K562 (cell line): ENCODE measurements around the gene LLCFC1. TPM values are rescaled to one million over a fixed set of nuclear protein-coding genes. Genes with fewer than 3 reads are reported as not detected.

Experiments used
- ATAC-seq: fragments of 200-7000 bp; cut with Tn5 transposase; 3 replicates; pipeline ENCODE4 v1.9.1; 2020; ENCODE audit warnings: moderate library complexity
- BruUV-seq: library from RNA; stranded (reverse); fragments of 400-500 nt; replicated peaks from 2 replicates; lab custom pipeline; 2021; lab: Mats Ljungman, UMichigan
- CTCF ChIA-PET: fragments of 300-600 bp; formaldehyde crosslinking; extraction: SDS; loops from one replicate; lab custom pipeline; 2021; ENCODE audit warnings: low intra/inter-chr PET ratio; lab: Yijun Ruan, JAX
- POLR2A ChIA-PET: fragments of 300-600, 350-650 bp; sonication (Branson Sonifier 250); formaldehyde crosslinking; extraction: SDS; loops from one replicate; lab custom pipeline; 2021; ENCODE audit warnings: antibody characterized with exemption, inconsistent platforms; lab: Yijun Ruan, JAX
- DNase-seq, 4 experiments: peaks; one replicate each; pipeline versions ENCODE4 v3.0.0 to v3.0.0-alpha.2; 2011 to 2018; ENCODE audit warnings: low spot score in 3 of 4, mixed read lengths in 3 of 4; ENCODE audit errors: extremely low read depth in 1 of 4
- FAIRE-seq: peaks from 2 replicates; lab custom pipeline; 2011; peaks lifted over from hg19 to GRCh38; lab: Jason Lieb, UNC
- H2AFZ ChIP-seq: 2 replicates; pipeline ENCODE4 v1.6.0; 2011; ENCODE audit warnings: low read depth, low read length, control low read depth, inconsistent platforms
- H3K27ac ChIP-seq: fragments of 200-600 bp; 3 replicates; pipeline ENCODE4 v1.8.0; 2011; ENCODE audit warnings: low read depth, mild to moderate bottlenecking, control low read depth, inconsistent platforms, low read length, moderate library complexity, mixed read lengths; ENCODE audit errors: extremely low read depth
- H3K27me3 ChIP-seq, 2 experiments: fragments of 300-600 bp in 1 of 2; 2 replicates in 1 of 2; 3 replicates in 1 of 2; pipeline versions ENCODE4 v1.6.0 to v1.8.0; 2011; ENCODE audit warnings: inconsistent platforms in 2 of 2, low read length in 2 of 2, mild to moderate bottlenecking in 1 of 2, mixed read lengths in 1 of 2, moderate library complexity in 1 of 2; ENCODE audit not compliant: control insufficient read depth in 2 of 2, insufficient read depth in 2 of 2
- H3K36me3 ChIP-seq: fragments of 300-600 bp; 3 replicates; pipeline ENCODE4 v1.8.0; 2011; ENCODE audit warnings: mild to moderate bottlenecking, low read length, inconsistent platforms; ENCODE audit not compliant: control insufficient read depth, insufficient read depth
- H3K4me1 ChIP-seq, 2 experiments: fragments of 200-600 bp in 1 of 2; replicated peaks in 1 of 2; 2 replicates in 1 of 2; 3 replicates in 1 of 2; pipeline versions ENCODE4 v1.5.1 to v1.8.0; 2011; ENCODE audit warnings: inconsistent platforms in 2 of 2, low read length in 2 of 2, mild to moderate bottlenecking in 1 of 2, mixed read lengths in 1 of 2, moderate library complexity in 1 of 2; ENCODE audit not compliant: control insufficient read depth in 2 of 2, insufficient read depth in 2 of 2
- H3K4me2 ChIP-seq: 2 replicates; pipeline ENCODE4 v1.6.1; 2011; ENCODE audit warnings: low read length, control low read depth, inconsistent platforms, mixed read lengths; ENCODE audit not compliant: insufficient read depth
- H3K4me3 ChIP-seq: fragments of 200-600 bp; sonication (generic), shearing (Covaris generic); 2 replicates; pipeline ENCODE4 v1.5.1; 2016; ENCODE audit warnings: control low read depth, inconsistent platforms
- H3K79me2 ChIP-seq: fragments of 200-600 bp; 3 replicates; pipeline ENCODE4 v1.8.0; 2011; ENCODE audit warnings: low read length, inconsistent platforms; ENCODE audit not compliant: control insufficient read depth, insufficient read depth
- H3K9ac ChIP-seq, 2 experiments: 2 replicates each; pipeline versions ENCODE4 v1.6.0 to v1.6.1; 2011; ENCODE audit warnings: low read depth in 2 of 2, low read length in 2 of 2, control low read depth in 1 of 2, inconsistent platforms in 1 of 2, mild to moderate bottlenecking in 1 of 2, mixed read lengths in 1 of 2; ENCODE audit not compliant: insufficient read depth in 1 of 2
- H3K9me1 ChIP-seq: one replicate; pipeline ENCODE4 v1.6.0; 2011; ENCODE audit warnings: inconsistent platforms, mild to moderate bottlenecking, low read length, moderate library complexity; ENCODE audit not compliant: control insufficient read depth, insufficient read depth
- H3K9me3 ChIP-seq: replicated peaks from 2 replicates; pipeline ENCODE4 v1.5.1; 2011; ENCODE audit warnings: low read depth, low read length, inconsistent platforms; ENCODE audit not compliant: control insufficient read depth, insufficient read depth
- H4K20me1 ChIP-seq: replicated peaks from 2 replicates; pipeline ENCODE4 v1.6.1; 2011; ENCODE audit warnings: low read length, inconsistent platforms, mixed read lengths; ENCODE audit not compliant: control insufficient read depth, insufficient read depth
- ETV1 ChIP-seq: fragments of 450-650 bp; conservative IDR thresholded peaks from 2 replicates; pipeline ENCODE4 v1.6.1; 2016; ENCODE audit warnings: missing genetic modification characterization, control low read depth, low read depth, missing compliant biosample characterization
- FOXA3 ChIP-seq, 2 experiments: fragments of 450-650 bp in 1 of 2; sonication (generic) in 1 of 2; formaldehyde crosslinking; IDR thresholded peaks in 1 of 2; conservative IDR thresholded peaks in 1 of 2; 2 replicates each; pipeline versions ENCODE4 v1.4.0 to v1.8.0; 2020 to 2022; ENCODE audit warnings: mild to moderate bottlenecking in 2 of 2, missing genetic modification reagents in 1 of 2
- ZNF224 ChIP-seq: sonication (generic); formaldehyde crosslinking; IDR thresholded peaks from 2 replicates; pipeline ENCODE4 v1.8.0; 2022; ENCODE audit warnings: mild to moderate bottlenecking, missing genetic modification reagents
- WGBS: fragments of 100-300 bp; shearing (Covaris generic); methylation state at CpG from one replicate; pipeline ENCODE4 v1.1.6; 2016; ENCODE audit warnings: low coverage, mixed read lengths; ENCODE audit not compliant: insufficient coverage; ENCODE audit errors: missing lambda C conversion rate; 5-methylcytosine and 5-hydroxymethylcytosine counted together
- in situ Hi-C: fragments of 300-500 bp; cut with MboI; formaldehyde crosslinking; loops from 4 replicates; pipeline ENCODE4 v1.15.0; 2018; ENCODE audit warnings: inconsistent platforms, mixed read lengths
- intact Hi-C: fragments of 100-400 bp; cut with micrococcal nuclease; formaldehyde crosslinking; loops from 2 replicates; pipeline ENCODE4 v1.14.2; 2022
- polyA plus RNA-seq, 8 experiments: library from polyadenylated mRNA; depleted of rRNA in 4 of 8; stranded (reverse) in 5 of 8; unstranded in 3 of 8; fragments of >200 nt; fragmentation: Nextera tagmentation in 2 of 8; fragmentation: Illumina TruSeq in 1 of 8; extraction: Ambion mirVana in 2 of 8; extraction: Trizol in 1 of 8; gene quantifications; 2 replicates each; pipeline versions ENCODE4 v1.2.1 to v1.2.3, GENCODE V29; 2011 to 2014; ENCODE audit warnings: inconsistent platforms in 1 of 8, missing spikeins in 1 of 8
- total RNA-seq, 7 experiments: library from RNA; depleted of rRNA in 6 of 7; stranded (reverse); fragments of >200 nt in 6 of 7; fragmentation: Illumina TruSeq in 2 of 7; extraction: Trizol in 2 of 7; gene quantifications; 2 replicates each; pipeline versions ENCODE4 v1.2.1 to v1.2.3, GENCODE V29; 2011 to 2021; ENCODE audit warnings: low replicate concordance in 1 of 7
- TF ChIP-seq, protein P1 (sequence below): fragments of 200-800 bp; sonication (Bioruptor generic); IDR thresholded peaks from 2 replicates; pipeline ENCODE4 v1.6.1; 2017; ENCODE audit warnings: missing genetic modification characterization, missing compliant biosample characterization

Gene LLCFC1
- total and polyA plus RNA-seq, 9 of the 15 experiments (the other 6 are each of a cell fraction or from before 2014, with no cell fraction given) = not detected

DNA sequence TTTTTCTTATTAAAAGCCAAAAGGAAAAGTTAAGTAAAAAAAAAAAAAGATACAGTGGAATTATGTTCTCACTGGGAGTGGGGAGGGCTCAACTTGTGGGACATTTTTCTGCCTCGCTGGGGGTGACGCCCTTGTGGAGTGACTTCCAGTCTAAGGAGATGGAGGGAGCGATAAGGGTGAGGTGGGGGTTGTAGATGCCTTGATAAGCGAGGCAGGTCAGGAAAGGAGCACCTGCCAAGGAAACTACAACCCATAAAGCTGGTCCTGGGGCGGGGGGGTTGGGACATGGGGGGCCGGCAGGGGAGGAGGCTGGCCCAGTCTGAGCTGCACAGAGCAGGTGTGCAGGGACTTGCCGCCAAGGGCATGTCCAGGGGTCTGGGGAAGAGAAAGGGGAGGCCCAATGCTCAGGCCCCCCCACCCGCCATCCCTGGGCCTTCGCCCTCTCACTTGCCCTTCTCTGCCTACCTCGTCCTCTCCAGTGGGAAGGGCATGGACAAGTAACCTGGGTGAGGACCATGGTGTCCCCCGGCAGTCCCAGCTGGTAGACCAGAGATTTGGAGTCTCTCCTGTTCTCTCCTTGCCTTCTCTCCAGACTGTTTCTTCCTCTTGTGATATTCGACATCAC lies 3.2 kb upstream of the LLCFC1 start:
- Histone ChIP-seq H3K4me3 (no peak overlapping the region), H3K79me2 (no peaks in the 10 kb centered on the region), H3K27me3 (peaks cover 15 to 25% of the 10 kb centered on the region in 2 experiments; a peak in 4 of 5 replicates), H4K20me1 (peaks cover 4% of the 10 kb centered on the region; the same call in 1 of the 2 replicates), H3K9ac (no peak overlapping the region; a peak in 1 of 4 replicates), H3K36me3 (peaks cover 15% of the 10 kb centered on the region; the same call in 2 of the 3 replicates), H3K4me2 (no peak overlapping the region), H3K9me3 (no peaks in the 10 kb centered on the region), H3K27ac (no peak overlapping the region), H3K4me1 (peaks cover 3 to 6% of the 10 kb centered on the region in 2 experiments; a peak in 2 of 5 replicates), H2AFZ (no peak overlapping the region), H3K9me1 (no peaks in the 10 kb centered on the region)
- CTCF ChIA-PET = interaction anchor here (0.6 kb wide), 1 partner anchor 275 kb away, joined by 3 read pairs; no protein-coding TSS in a partner anchor
- TF ChIP-seq FOXA3 (CRISPR knock-in tag; conservative IDR thresholded peaks at IDR 0.05 in 1 of 2, IDR thresholded peaks at IDR 0.05 in 1 of 2) = 0 out of 4 replicates have a peak, but pooled peaks of 1 of the 2 experiments have one; percentile 11
- 0 out of 2 replicates have a peak, but pooled peaks have one; percentile 15 for TF ChIP-seq ZNF224 (CRISPR knock-in tag)
- TF ChIP-seq ETV1 (tag) = no peak
- TF ChIP-seq, protein P1, sequence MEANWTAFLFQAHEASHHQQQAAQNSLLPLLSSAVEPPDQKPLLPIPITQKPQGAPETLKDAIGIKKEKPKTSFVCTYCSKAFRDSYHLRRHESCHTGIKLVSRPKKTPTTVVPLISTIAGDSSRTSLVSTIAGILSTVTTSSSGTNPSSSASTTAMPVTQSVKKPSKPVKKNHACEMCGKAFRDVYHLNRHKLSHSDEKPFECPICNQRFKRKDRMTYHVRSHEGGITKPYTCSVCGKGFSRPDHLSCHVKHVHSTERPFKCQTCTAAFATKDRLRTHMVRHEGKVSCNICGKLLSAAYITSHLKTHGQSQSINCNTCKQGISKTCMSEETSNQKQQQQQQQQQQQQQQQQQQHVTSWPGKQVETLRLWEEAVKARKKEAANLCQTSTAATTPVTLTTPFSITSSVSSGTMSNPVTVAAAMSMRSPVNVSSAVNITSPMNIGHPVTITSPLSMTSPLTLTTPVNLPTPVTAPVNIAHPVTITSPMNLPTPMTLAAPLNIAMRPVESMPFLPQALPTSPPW (CRISPR knock-in tag) = 0 out of 2 replicates have a peak, but pooled peaks have one; percentile 35
- in situ Hi-C loops = no loop called here
- WGBS = 33% methylated on average over 8 of the region's 12 CpGs
- FAIRE-seq (no peak), DNase-seq (peak; percentile 30 to 64 (median 46)), ATAC-seq (no peak)
- BruUV-seq = no TSS peak
- POLR2A ChIA-PET = interaction anchor here (0.5 to 1.6 kb wide), 7 partner anchors 9 to 164 kb away, joined by 3 to 6 read pairs (median 3); partner anchors contain the start of gene KEL
- intact Hi-C loops = no loop called here
